NCI-H2029 treated with DMSO at 0.1 percent for 48 hours (cell line): Measurements from ENCODE around the gene COA8.
"Not testable (repeated sequence)": the region's sequence is repeated elsewhere in the genome, so short reads cannot be mapped to it uniquely, and the experiment has no call there.

ENCODE experiments used
- DNase-seq: peaks from one replicate; lab custom pipeline; 2025; lab: John Stamatoyannopoulos, UW

Gene COA8

GRCh38 chr14:103574104-103574503 lies 11.3 kb downstream of the COA8 start:
- no peak for DNase-seq

GRCh38 chr14:103574707-103575285 lies 12.0 kb downstream of the COA8 start:
- no peak for DNase-seq

- peak; percentile 44 for DNase-seq
These were observed 13.7 kb downstream of the COA8 start for GRCh38 chr14:103576371-103577024.

- DNase-seq: no peak
These were observed 15.8 kb downstream of the COA8 start for GRCh38 chr14:103578401-103579075.

- no peak for DNase-seq
These were observed 18.4 kb downstream of the COA8 start for GRCh38 chr14:103581206-103581605.

GRCh38 chr14:103581954-103582703 lies 19.4 kb downstream of the COA8 start:
- DNase-seq: no peak

GRCh38 chr14:103584326-103584915 lies 21.7 kb downstream of the COA8 start:
- DNase-seq: no peak

GRCh38 chr14:103593577-103593976 lies 30.8 kb downstream of the COA8 start:
- DNase-seq: no peak

GRCh38 chr14:103594265-103594664 lies 31.5 kb downstream of the COA8 start:
- DNase-seq: no peak

GRCh38 chr14:103597623-103598377 lies 35.0 kb downstream of the COA8 start:
- no peak for DNase-seq

GRCh38 chr14:103600503-103600902 lies 37.7 kb downstream of the COA8 start:
- no peak for DNase-seq

- no peak for DNase-seq
These were observed 41.9 kb downstream of the COA8 start for GRCh38 chr14:103604620-103605019.

GRCh38 chr14:103606963-103607668 lies 44.4 kb downstream of the COA8 start:
- no peak for DNase-seq

- DNase-seq: no peak
These were observed 45.1 kb downstream of the COA8 start for GRCh38 chr14:103607822-103608221.

GRCh38 chr14:103609081-103609480 lies 46.3 kb downstream of the COA8 start:
- DNase-seq: not testable (repeated sequence)

GRCh38 chr14:103611215-103611614 lies 48.5 kb downstream of the COA8 start:
- no peak for DNase-seq

GRCh38 chr14:103613517-103613916 lies 50.8 kb downstream of the COA8 start:
- no peak for DNase-seq

GRCh38 chr14:103616635-103617300 lies 54.0 kb downstream of the COA8 start:
- no peak for DNase-seq

- no peak for DNase-seq
These were observed 56.3 kb downstream of the COA8 start for GRCh38 chr14:103619057-103619456.

- no peak for DNase-seq
These were observed 59.1 kb downstream of the COA8 start for GRCh38 chr14:103621860-103622259.
